GM23338 (cell line): Measurements from ENCODE around the gene STK11IP. TPM values are rescaled to one million over a fixed set of nuclear protein-coding genes. Genes with fewer than 3 reads are reported as not detected.

Experiments used
- ATAC-seq: fragments of 200-7000 bp; cut with Tn5 transposase; 3 replicates; pipeline ENCODE4 v1.9.1; 2020
- DNase-seq: peaks from one replicate; pipeline ENCODE4 v3.0.0-alpha.2; 2015; ENCODE audit warnings: low spot score
- H2AFZ ChIP-seq: fragments of 200-600 bp; sonication (generic); 2 replicates; pipeline ENCODE4 v1.8.0; 2016; ENCODE audit warnings: antibody characterized with exemption, mild to moderate bottlenecking, moderate library complexity
- H3F3A ChIP-seq: fragments of 200-600 bp; sonication (generic); replicated peaks from 2 replicates; pipeline ENCODE4 v1.8.0; 2017; ENCODE audit warnings: antibody characterized with exemption, mixed run types, low read depth
- H3K27ac ChIP-seq: fragments of 200-600 bp; sonication (generic); 2 replicates; pipeline ENCODE4 v1.6.1; 2016; ENCODE audit warnings: low read depth
- H3K27me3 ChIP-seq: fragments of 200-600 bp; sonication (generic); 2 replicates; pipeline ENCODE4 v1.8.0; 2016; ENCODE audit warnings: mild to moderate bottlenecking, mixed run types, moderate library complexity; ENCODE audit not compliant: insufficient read depth
- H3K36me3 ChIP-seq: fragments of 200-600 bp; sonication (generic); 2 replicates; pipeline ENCODE4 v1.8.0; 2016; ENCODE audit warnings: mild to moderate bottlenecking; ENCODE audit not compliant: insufficient read depth
- H3K4me1 ChIP-seq: fragments of 200-600 bp; sonication (generic); 2 replicates; pipeline ENCODE4 v1.8.0; 2016; ENCODE audit warnings: mild to moderate bottlenecking, moderate library complexity; ENCODE audit not compliant: insufficient read depth
- H3K4me2 ChIP-seq: fragments of 200-600 bp; sonication (generic); 2 replicates; pipeline ENCODE4 v1.7.1; 2017; ENCODE audit warnings: mixed run types
- H3K4me3 ChIP-seq: fragments of 200-600 bp; sonication (generic); 2 replicates; pipeline ENCODE4 v1.6.1; 2016; ENCODE audit warnings: mixed run types
- H3K79me2 ChIP-seq: fragments of 200-600 bp; sonication (generic); replicated peaks from 2 replicates; pipeline ENCODE4 v1.8.0; 2017; ENCODE audit warnings: mild to moderate bottlenecking; ENCODE audit not compliant: insufficient read depth
- H3K9me2 ChIP-seq: fragments of 200-600 bp; sonication (generic); 2 replicates; pipeline ENCODE4 v1.8.0; 2017; ENCODE audit not compliant: insufficient read depth
- H4K20me1 ChIP-seq: fragments of 200-600 bp; sonication (generic); replicated peaks from 2 replicates; pipeline ENCODE4 v1.8.0; 2017; ENCODE audit warnings: mild to moderate bottlenecking; ENCODE audit not compliant: insufficient read depth
- H3K27ac Mint-ChIP-seq: 2 replicates; pipeline ENCODE4 v1.8.0; 2020; ENCODE audit warnings: inconsistent platforms, mild to moderate bottlenecking, moderate library complexity, mixed read lengths
- H3K27me3 Mint-ChIP-seq: 3 replicates; pipeline ENCODE4 v1.8.0; 2022; ENCODE audit warnings: low read depth, mild to moderate bottlenecking, moderate library complexity, mixed read lengths, inconsistent platforms; ENCODE audit not compliant: insufficient read depth, poor library complexity
- H3K36me3 Mint-ChIP-seq: 3 replicates; pipeline ENCODE4 v1.8.0; 2021; ENCODE audit warnings: low read depth, mild to moderate bottlenecking, inconsistent platforms, moderate library complexity, mixed read lengths
- H3K4me1 Mint-ChIP-seq: 3 replicates; pipeline ENCODE4 v1.8.0; 2020; ENCODE audit warnings: mild to moderate bottlenecking, inconsistent platforms, mixed read lengths
- H3K4me3 Mint-ChIP-seq: 3 replicates; pipeline ENCODE4 v1.8.0; 2021; ENCODE audit warnings: moderate library complexity, mild to moderate bottlenecking, inconsistent platforms, mixed read lengths
- H3K9me3 Mint-ChIP-seq: 3 replicates; pipeline ENCODE4 v1.8.0; 2020; ENCODE audit warnings: moderate library complexity, mild to moderate bottlenecking, inconsistent platforms, mixed read lengths
- CREB1 ChIP-seq: fragments of 250-450 bp; sonication (Bioruptor Pico); IDR thresholded peaks from 2 replicates; pipeline ENCODE4 v1.5.0; 2020; ENCODE audit warnings: low read depth, mild to moderate bottlenecking, moderate library complexity
- ETS1 ChIP-seq: IDR thresholded peaks from 2 replicates; pipeline ENCODE4 v1.6.1; 2016; ENCODE audit warnings: antibody characterized with exemption
- EZH2phosphoT487 ChIP-seq: fragments of 200-600 bp; sonication (generic); IDR thresholded peaks from one replicate; pipeline ENCODE4 v1.8.1; 2018; ENCODE audit warnings: antibody characterized with exemption; ENCODE audit not compliant: unreplicated experiment
- JUNB ChIP-seq: IDR thresholded peaks from one replicate; pipeline ENCODE4 v1.6.1; 2016; ENCODE audit warnings: antibody characterized with exemption; ENCODE audit not compliant: unreplicated experiment
- NANOG ChIP-seq: IDR thresholded peaks from 2 replicates; pipeline ENCODE4 v1.6.1; 2016; ENCODE audit warnings: antibody characterized with exemption, borderline replicate concordance
- POLR2AphosphoS5 ChIP-seq: IDR thresholded peaks from 2 replicates; pipeline ENCODE4 v1.6.1; 2016; ENCODE audit warnings: antibody characterized with exemption, low read depth
- STAT1 ChIP-seq: IDR thresholded peaks from one replicate; pipeline ENCODE4 v1.6.1; 2016; ENCODE audit warnings: antibody characterized with exemption; ENCODE audit not compliant: unreplicated experiment
- ZNF114 ChIP-seq: fragments of 250-450 bp; sonication (Bioruptor Pico); IDR thresholded peaks from 2 replicates; pipeline ENCODE4 v1.5.0; 2020; ENCODE audit warnings: mild to moderate bottlenecking, moderate library complexity
- ZNF331 ChIP-seq: fragments of 250-450 bp; sonication (Bioruptor Pico); IDR thresholded peaks from 2 replicates; pipeline ENCODE4 v1.5.0; 2020; ENCODE audit warnings: low read depth, mild to moderate bottlenecking, moderate library complexity
- ZNF462 ChIP-seq: fragments of 250-450 bp; sonication (Bioruptor Pico); IDR thresholded peaks from 2 replicates; pipeline ENCODE4 v1.5.0; 2020; ENCODE audit warnings: mild to moderate bottlenecking, moderate library complexity
- polyA plus RNA-seq: library from polyadenylated mRNA; unstranded; fragments of >200 nt; fragmentation: Nextera tagmentation; extraction: Ambion mirVana; gene quantifications from 2 replicates; pipeline ENCODE4 v1.2.1, GENCODE V29; 2016
- total RNA-seq: library from RNA; depleted of rRNA; stranded (reverse); fragments of >200 nt; shearing (Covaris generic); gene quantifications from 2 replicates; pipeline ENCODE4 v1.2.3, GENCODE V29; 2014

Gene STK11IP
- total and polyA plus RNA-seq, 2 experiments from 2014 or later = 16.6 to 28.1 TPM

DNA sequence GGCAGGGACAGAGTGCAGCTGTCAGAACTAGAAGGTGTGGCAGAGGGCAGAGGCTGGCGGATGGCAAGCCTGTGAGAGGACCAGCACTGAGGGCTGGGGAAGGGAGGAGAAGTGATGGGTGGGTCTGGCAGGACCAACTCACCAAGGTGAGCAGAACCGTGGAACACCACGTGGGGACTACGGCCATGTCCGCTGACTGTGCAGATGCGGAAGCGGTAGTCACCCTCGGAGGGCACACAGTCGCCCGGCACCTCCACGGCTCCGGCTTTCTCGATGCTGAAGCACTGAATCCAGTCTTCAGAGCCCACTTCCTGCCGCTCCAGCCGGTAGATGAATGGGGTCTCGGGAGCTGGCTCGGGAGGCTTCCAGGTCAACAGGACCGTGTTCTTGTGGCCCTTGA lies 30.5 kb upstream of the STK11IP start:
- Mint-ChIP-seq H3K4me3 (no peak overlapping the region), H3K36me3 (peaks cover 77% of the 10 kb centered on the region), H3K9me3 (peaks cover 2% of the 10 kb centered on the region; the same call in 2 of the 3 replicates), H3K27me3 (peaks cover 41% of the 10 kb centered on the region), H3K27ac (no peak overlapping the region), H3K4me1 (peaks cover 70% of the 10 kb centered on the region)
- peaks cover 43% of the 10 kb centered on the region for H3F3A ChIP-seq
- peaks cover 61% of the 10 kb centered on the region for H3K4me1 ChIP-seq
- H3K27me3 ChIP-seq = peaks cover 13% of the 10 kb centered on the region
- DNase-seq = no peak
- H3K36me3 ChIP-seq = peaks cover 8% of the 10 kb centered on the region; the same call in 1 of the 2 replicates
- no peaks in the 10 kb centered on the region for H3K9me2 ChIP-seq
- H3K79me2 ChIP-seq = peaks cover 20% of the 10 kb centered on the region; the same call in 1 of the 2 replicates
- no peak overlapping the region for H3K4me3 ChIP-seq
- ATAC-seq = no peak
- no peak overlapping the region for H3K27ac ChIP-seq
- H4K20me1 ChIP-seq = no peaks in the 10 kb centered on the region
- TF ChIP-seq EZH2phosphoT487 (no peak), STAT1 (no peak), CREB1 (CRISPR knock-in tag) (no peak)
- no peak overlapping the region for H2AFZ ChIP-seq
- H3K4me2 ChIP-seq = no peak overlapping the region

GRCh38 chr2:219567791-219568361 lies 29.8 kb upstream of the STK11IP start:
- Histone ChIP-seq H3F3A (peaks cover 36% of the 10 kb centered on the region), H3K27me3 (peaks cover 13% of the 10 kb centered on the region), H3K36me3 (peaks cover 5% of the 10 kb centered on the region; the same call in 1 of the 2 replicates), H3K79me2 (peaks cover 20% of the 10 kb centered on the region; the same call in 1 of the 2 replicates), H3K4me3 (no peak overlapping the region), H2AFZ (no peak overlapping the region), H3K27ac (no peak overlapping the region), H3K4me2 (no peak overlapping the region), H3K4me1 (peaks cover 58% of the 10 kb centered on the region), H3K9me2 (no peaks in the 10 kb centered on the region), H4K20me1 (no peaks in the 10 kb centered on the region)
- peaks cover 69% of the 10 kb centered on the region for H3K36me3 Mint-ChIP-seq
- H3K4me1 Mint-ChIP-seq = peaks cover 66% of the 10 kb centered on the region
- H3K4me3 Mint-ChIP-seq = no peak overlapping the region; the same call in 2 of the 3 replicates
- no peak overlapping the region for H3K27ac Mint-ChIP-seq
- peak; percentile 60 for DNase-seq
- H3K27me3 Mint-ChIP-seq = peaks cover 34% of the 10 kb centered on the region
- no peak; the same call in 2 of the 3 replicates for ATAC-seq
- TF ChIP-seq POLR2AphosphoS5 (0 out of 2 replicates have a peak, but pooled peaks have one; percentile 25), ZNF462 (CRISPR knock-in tag) (no peak), JUNB (no peak), ETS1 (no peak), EZH2phosphoT487 (no peak), ZNF114 (CRISPR knock-in tag) (no peak), ZNF331 (no peak), CREB1 (CRISPR knock-in tag) (no peak), NANOG (no peak)
- peaks cover 2% of the 10 kb centered on the region; the same call in 2 of the 3 replicates for H3K9me3 Mint-ChIP-seq
